Lung (tissue), 12 donors: ENCODE measurements around the gene ZFP36L2. TPM values are rescaled to one million over a fixed set of nuclear protein-coding genes. Genes with fewer than 3 reads are reported as not detected.

Experiments
- ATAC-seq: fragments of 200-7000 bp; cut with Tn5 transposase; one replicate; pipeline ENCODE4 v1.9.1; 2020; ENCODE audit warnings: moderate number of reproducible peaks; ENCODE audit not compliant: insufficient read depth, low FRiP score
- DNase-seq, 3 donors: peaks; one replicate each; pipeline ENCODE4 v3.0.0-alpha.2; 2013 to 2017
- H3K27ac ChIP-seq, 2 donors: one replicate each; pipeline ENCODE4 v1.5.1; 2013; ENCODE audit warnings: mild to moderate bottlenecking in 2 of 2, moderate library complexity in 2 of 2, control low read depth in 1 of 2, inconsistent platforms in 1 of 2, low read depth in 1 of 2, low read length in 1 of 2
- H3K27me3 ChIP-seq, 3 donors: one replicate each; pipeline ENCODE4 v1.5.1; 2013; ENCODE audit warnings: low read length in 2 of 3; ENCODE audit not compliant: control insufficient read depth in 3 of 3, insufficient read depth in 3 of 3
- H3K36me3 ChIP-seq, 4 donors: one replicate each; pipeline ENCODE4 v1.5.1; 2013; ENCODE audit warnings: low read length in 4 of 4, mild to moderate bottlenecking in 1 of 4, moderate library complexity in 1 of 4; ENCODE audit not compliant: control insufficient read depth in 4 of 4, insufficient read depth in 4 of 4
- H3K4me1 ChIP-seq, 5 donors: one replicate each; pipeline ENCODE4 v1.5.1; 2013; ENCODE audit warnings: low read length in 5 of 5, mild to moderate bottlenecking in 2 of 5, moderate library complexity in 1 of 5; ENCODE audit not compliant: control insufficient read depth in 5 of 5, insufficient read depth in 5 of 5
- H3K4me3 ChIP-seq: one replicate; pipeline ENCODE4 v1.5.1; 2013; ENCODE audit warnings: mild to moderate bottlenecking, control low read depth, moderate library complexity
- H3K9ac ChIP-seq, 2 donors: one replicate each; pipeline ENCODE4 v1.5.1; 2013; ENCODE audit warnings: low read length in 2 of 2, control low read depth in 1 of 2; ENCODE audit not compliant: insufficient read depth in 1 of 2
- H3K9me3 ChIP-seq, 4 donors: one replicate each; pipeline ENCODE4 v1.5.1; 2013; ENCODE audit warnings: low read length in 3 of 4, mild to moderate bottlenecking in 1 of 4, moderate library complexity in 1 of 4; ENCODE audit not compliant: control insufficient read depth in 4 of 4, insufficient read depth in 3 of 4
- CTCF ChIP-seq: IDR thresholded peaks from 2 replicates; pipeline ENCODE4 v1.5.1; 2012; ENCODE audit warnings: mild to moderate bottlenecking; ENCODE audit errors: control extremely low read depth, extremely low read depth
- WGBS, 2 donors: extraction: QIAGEN DNeasy Blood & Tissue Kit; methylation state at CpG; one replicate each; pipeline ENCODE4 v1.1.7; 2013; 5-methylcytosine and 5-hydroxymethylcytosine counted together
- polyA plus RNA-seq, 2 donors: library from polyadenylated mRNA; stranded (reverse); fragments of 200-250 nt; gene quantifications; one replicate each; pipeline ENCODE4 v1.2.1, GENCODE V29; 2013
- total RNA-seq, 2 donors: library from RNA; depleted of rRNA in 1 of 2; stranded (reverse); fragments of >200 nt in 1 of 2; gene quantifications; one replicate each; pipeline ENCODE4 v1.2.1, GENCODE V29; 2014 to 2021
- donor health status: control.
- donor health status: control.
- donor health status: Bipolar disorder and iron deficiency.
- donor health status: healthy.
- donor health status: DM: yes; HTN: yes; CAD: no.

The ZFP36L2 gene
- total and polyA plus RNA-seq, 4 donors, result 38.3 to 110 (median 66.6) TPM

- no peak overlapping the region for H3K4me3 ChIP-seq
- DNase-seq (no peak), ATAC-seq (no peak)
- no peaks in the 10 kb centered on the region for H3K9me3 ChIP-seq
- H3K36me3 ChIP-seq, result no peaks in the 10 kb centered on the region
- WGBS, 2 donors, result 89 to 93% methylated on average over 16 of the region's 16 CpGs
- peaks cover 0 to 27% (median 7%) of the 10 kb centered on the region in 5 donors for H3K4me1 ChIP-seq
- no peak overlapping the region for H3K27ac ChIP-seq
- H3K9ac ChIP-seq, result no peak overlapping the region
- H3K27me3 ChIP-seq, result no peaks in the 10 kb centered on the region
- no peak for TF ChIP-seq CTCF
Measured at GRCh38 chr2:43188561-43189386, 37.6 kb downstream of the ZFP36L2 start.

- Histone ChIP-seq H3K9ac (peak overlapping the region in 1 of 2 donors; percentile 75), H3K27me3 (no peaks in the 10 kb centered on the region), H3K27ac (peak overlapping the region in 1 of 2 donors; percentile 15), H3K4me3 (no peak overlapping the region), H3K9me3 (no peaks in the 10 kb centered on the region), H3K36me3 (no peaks in the 10 kb centered on the region), H3K4me1 (peaks cover 0 to 22% (median 4%) of the 10 kb centered on the region in 5 donors)
- peak; percentile 63 to 89 (median 76) for DNase-seq
- no peak for ATAC-seq
- WGBS, 2 donors, result 71 to 72% methylated on average over 12 of the region's 12 CpGs
- no peak for TF ChIP-seq CTCF
Measured at GRCh38 chr2:43186679-43187374, 39.6 kb downstream of the ZFP36L2 start.

GRCh38 chr2:43186321-43186678 is 40.1 kb downstream of the ZFP36L2 start:
- H3K9ac ChIP-seq, result no peak overlapping the region
- no peaks in the 10 kb centered on the region for H3K9me3 ChIP-seq
- DNase-seq, result no peak
- no peak for ATAC-seq
- H3K4me1 ChIP-seq, result peaks cover 0 to 17% (median 4%) of the 10 kb centered on the region in 5 donors
- peak overlapping the region in 1 of 2 donors; percentile 15 for H3K27ac ChIP-seq
- 94% methylated on average over 6 of the region's 6 CpGs for WGBS, 2 donors
- H3K27me3 ChIP-seq, result no peaks in the 10 kb centered on the region
- no peak for TF ChIP-seq CTCF
- H3K4me3 ChIP-seq, result no peak overlapping the region
- no peaks in the 10 kb centered on the region for H3K36me3 ChIP-seq
